CD14-positive monocyte (primary cell): Measurements from ENCODE around the gene MARCHF5. TPM values are rescaled to one million over a fixed set of nuclear protein-coding genes. Genes with fewer than 3 reads are reported as not detected.
A peak's percentile ranks its signal among the peaks of the same experiment; 100 is the strongest.
"Not testable (repeated sequence)": the region's sequence is repeated elsewhere in the genome, so short reads cannot be mapped to it uniquely, and the experiment has no call there.

Source experiments
- DNase-seq, 3 donors: peaks; one replicate each; pipeline ENCODE4 v3.0.0-alpha.2; 2011 to 2022
- H2AFZ ChIP-seq: 2 replicates; pipeline ENCODE4 v1.6.0; 2012; ENCODE audit warnings: mild to moderate bottlenecking, low read depth, low read length, inconsistent platforms; ENCODE audit not compliant: insufficient read depth, poor library complexity, severe bottlenecking
- H3K27ac ChIP-seq, 2 donors: 1 replicate in 1 of 2; 2 replicates in 1 of 2; pipeline ENCODE4 v1.5.1; 2012 to 2013; ENCODE audit warnings: low read length in 2 of 2, control low read depth in 1 of 2, inconsistent platforms in 1 of 2, low read depth in 1 of 2, mild to moderate bottlenecking in 1 of 2
- H3K27me3 ChIP-seq, 2 donors: one replicate each; pipeline versions ENCODE4 v1.6.0 to v1.6.1; 2011 to 2013; ENCODE audit warnings: low read length in 2 of 2; ENCODE audit not compliant: control insufficient read depth in 2 of 2, insufficient read depth in 2 of 2
- H3K36me3 ChIP-seq, 2 donors: replicated peaks in 1 of 2; 1 replicate in 1 of 2; 2 replicates in 1 of 2; pipeline versions ENCODE4 v1.5.1 to v1.6.1; 2012 to 2013; ENCODE audit warnings: low read length in 2 of 2, control low read depth in 1 of 2, inconsistent platforms in 1 of 2, mild to moderate bottlenecking in 1 of 2; ENCODE audit not compliant: insufficient read depth in 2 of 2, control insufficient read depth in 1 of 2
- H3K4me1 ChIP-seq, 2 donors: 1 replicate in 1 of 2; 2 replicates in 1 of 2; pipeline versions ENCODE4 v1.5.1 to v1.6.1; 2012 to 2013; ENCODE audit warnings: low read length in 2 of 2, control low read depth in 1 of 2, inconsistent platforms in 1 of 2, mild to moderate bottlenecking in 1 of 2, moderate library complexity in 1 of 2; ENCODE audit not compliant: insufficient read depth in 2 of 2, control insufficient read depth in 1 of 2
- H3K4me2 ChIP-seq: replicated peaks from 2 replicates; pipeline ENCODE3; 2012; ENCODE audit warnings: low read length, moderate library complexity, mild to moderate bottlenecking; ENCODE audit not compliant: poor library complexity, severe bottlenecking; ENCODE audit errors: extremely low read depth
- H3K4me3 ChIP-seq, 3 experiments: fragments of 200-600 bp in 1 of 3; sonication (generic) in 1 of 3; replicated peaks in 1 of 3; 1 replicate in 2 of 3; 2 replicates in 1 of 3; pipeline ENCODE4 v1.5.1; 2011 to 2013; ENCODE audit warnings: low read length in 3 of 3, mild to moderate bottlenecking in 3 of 3, control low read depth in 2 of 3, low read depth in 2 of 3, inconsistent platforms in 1 of 3, moderate library complexity in 1 of 3
- H3K79me2 ChIP-seq: 2 replicates; pipeline ENCODE4 v1.6.0; 2012; ENCODE audit warnings: mild to moderate bottlenecking, control low read depth, inconsistent platforms, low read length, moderate library complexity; ENCODE audit not compliant: insufficient read depth
- H3K9ac ChIP-seq: 2 replicates; pipeline ENCODE4 v1.6.0; 2017; ENCODE audit warnings: low read length, mild to moderate bottlenecking; ENCODE audit not compliant: insufficient read depth, poor library complexity, severe bottlenecking
- H3K9me3 ChIP-seq, 2 donors: replicated peaks in 1 of 2; 1 replicate in 1 of 2; 2 replicates in 1 of 2; pipeline versions ENCODE4 v1.5.1 to v1.6.1; 2012 to 2013; ENCODE audit warnings: low read length in 2 of 2, control low read depth in 1 of 2; ENCODE audit not compliant: control insufficient read depth in 1 of 2, insufficient read depth in 1 of 2
- H4K20me1 ChIP-seq: 2 replicates; pipeline ENCODE4 v1.6.0; 2012; ENCODE audit warnings: mild to moderate bottlenecking, low read length, control low read depth, moderate library complexity; ENCODE audit not compliant: insufficient read depth
- H3K27ac Mint-ChIP-seq, 7 donors: one replicate each; pipeline ENCODE4 v1.8.0; 2020; ENCODE audit warnings: mild to moderate bottlenecking in 7 of 7, mixed read lengths in 7 of 7, moderate library complexity in 6 of 7, inconsistent platforms in 2 of 7
- H3K27me3 Mint-ChIP-seq, 3 donors: one replicate each; pipeline ENCODE4 v1.8.0; 2021 to 2022; ENCODE audit warnings: low read depth in 3 of 3, mild to moderate bottlenecking in 3 of 3, mixed read lengths in 3 of 3, moderate library complexity in 3 of 3, inconsistent platforms in 1 of 3
- H3K36me3 Mint-ChIP-seq, 2 donors: one replicate each; pipeline ENCODE4 v1.8.0; 2020; ENCODE audit warnings: mixed read lengths in 2 of 2, inconsistent platforms in 1 of 2, mild to moderate bottlenecking in 1 of 2
- H3K4me1 Mint-ChIP-seq: one replicate; pipeline ENCODE4 v1.8.0; 2020; ENCODE audit warnings: mild to moderate bottlenecking, mixed read lengths
- H3K4me3 Mint-ChIP-seq, 2 donors: one replicate each; pipeline ENCODE4 v1.8.0; 2020; ENCODE audit warnings: mild to moderate bottlenecking in 2 of 2, mixed read lengths in 2 of 2, moderate library complexity in 1 of 2
- H3K9me3 Mint-ChIP-seq, 7 donors: one replicate each; pipeline ENCODE4 v1.8.0; 2020 to 2022; ENCODE audit warnings: mixed read lengths in 7 of 7, mild to moderate bottlenecking in 6 of 7, moderate library complexity in 6 of 7, inconsistent platforms in 2 of 7
- CTCF ChIP-seq: fragments of 200-600 bp; IDR thresholded peaks from one replicate; pipeline ENCODE4 v1.8.0; 2022; ENCODE audit warnings: antibody characterized with exemption, mild to moderate bottlenecking
- WGBS: methylation state at CpG from one replicate; pipeline ENCODE4 v1.1.5; 2013; ENCODE audit warnings: missing lambda C conversion rate; ENCODE audit not compliant: insufficient coverage; 5-methylcytosine and 5-hydroxymethylcytosine counted together
- intact Hi-C, 2 donors: fragments of 100-400 bp; cut with micrococcal nuclease; formaldehyde crosslinking; loops; one replicate each; pipeline versions ENCODE4 v1.15.0 to v1.15.1; 2023
- polyA plus RNA-seq, 3 donors: library from polyadenylated mRNA; depleted of rRNA in 1 of 3; unstranded in 2 of 3; stranded (reverse) in 1 of 3; fragments of 300-500 nt in 2 of 3; fragments of >200 nt in 1 of 3; fragmentation: Illumina TruSeq in 2 of 3; gene quantifications; 1 replicate in 2 of 3; 2 replicates in 1 of 3; pipeline ENCODE4 v1.2.3, GENCODE V29; 2012 to 2021

The MARCHF5 gene
- polyA plus RNA-seq, 3 donors, result 15.8 to 30.6 (median 29.6) TPM

GRCh38 chr10:92342796-92343195, 51.8 kb downstream of the MARCHF5 start:
- WGBS, result no CpG with 5 or more reads among the region's 2 CpGs
- Mint-ChIP-seq H3K4me3 (no peak overlapping the region), H3K27ac (no peak overlapping the region), H3K27me3 (no peaks in the 10 kb centered on the region), H3K36me3 (peaks cover 52 to 71% of the 10 kb centered on the region in 2 donors), H3K4me1 (no peaks in the 10 kb centered on the region), H3K9me3 (no peaks in the 10 kb centered on the region)
- no peak overlapping the region for H3K4me2 ChIP-seq
- DNase-seq, result no peak
- H3K36me3 ChIP-seq, result peaks cover 25 to 72% of the 10 kb centered on the region in 2 donors
- intact Hi-C loops, result no loop called here
- no peak overlapping the region for H3K9ac ChIP-seq
- no peak overlapping the region for H3K27ac ChIP-seq
- H4K20me1 ChIP-seq, result no peaks in the 10 kb centered on the region
- no peaks in the 10 kb centered on the region for H3K9me3 ChIP-seq
- H3K4me1 ChIP-seq, result no peaks in the 10 kb centered on the region
- no peak overlapping the region for H3K4me3 ChIP-seq
- H3K79me2 ChIP-seq, result peaks cover 8% of the 10 kb centered on the region
- no peak overlapping the region for H2AFZ ChIP-seq
- H3K27me3 ChIP-seq, result no peaks in the 10 kb centered on the region
- no peak for TF ChIP-seq CTCF

- H3K4me2 ChIP-seq, H3K4me3 ChIP-seq, H3K9me3 Mint-ChIP-seq, H3K9ac ChIP-seq, H3K27ac ChIP-seq, H3K27me3 ChIP-seq, intact Hi-C loops, H3K4me3 Mint-ChIP-seq, H3K79me2 ChIP-seq, H3K4me1 ChIP-seq, H3K27me3 Mint-ChIP-seq, H4K20me1 ChIP-seq, H2AFZ ChIP-seq, H3K9me3 ChIP-seq, DNase-seq, H3K4me1 Mint-ChIP-seq: not testable (repeated sequence)
- Mint-ChIP-seq H3K27ac (peak overlapping the region in 3 of 7 donors; percentile 15 to 55 (median 45)), H3K36me3 (peaks cover 72 to 92% of the 10 kb centered on the region in 2 donors)
- H3K36me3 ChIP-seq, result peaks cover 42 to 96% of the 10 kb centered on the region in 2 donors
- WGBS, result no CpG with 5 or more reads among the region's 5 CpGs
Observed at GRCh38 chr10:92345575-92345974, 54.6 kb downstream of the MARCHF5 start.

- H3K79me2 ChIP-seq, H3K27ac Mint-ChIP-seq, intact Hi-C loops, H3K27me3 Mint-ChIP-seq, H3K4me3 ChIP-seq, H3K4me2 ChIP-seq, H2AFZ ChIP-seq, H3K4me1 Mint-ChIP-seq, H3K4me1 ChIP-seq, H3K4me3 Mint-ChIP-seq, H3K27me3 ChIP-seq, H3K9me3 Mint-ChIP-seq, DNase-seq, H3K9me3 ChIP-seq, H4K20me1 ChIP-seq, H3K9ac ChIP-seq, H3K27ac ChIP-seq: not testable (repeated sequence)
- WGBS, result 93% methylated on average over 5 of the region's 9 CpGs
- peaks cover 70 to 88% of the 10 kb centered on the region in 2 donors for H3K36me3 Mint-ChIP-seq
- peaks cover 46 to 94% of the 10 kb centered on the region in 2 donors for H3K36me3 ChIP-seq
Observed at GRCh38 chr10:92347035-92347676, 56.2 kb downstream of the MARCHF5 start.
